ENCODE results near the gene SMAD6.
"Not testable (repeated sequence)": the region's sequence is repeated elsewhere in the genome, so short reads cannot be mapped to it uniquely, and the experiment has no call there.

The SMAD6 gene

GRCh38 chr15:66828817-66829541 lies 126.9 kb downstream of the SMAD6 start:
- not testable (repeated sequence) for DNase-seq

GRCh38 chr15:66829551-66830121 lies 127.6 kb downstream of the SMAD6 start:
- no peak for DNase-seq

- no peak for DNase-seq
These were observed 128.3 kb downstream of the SMAD6 start for GRCh38 chr15:66830358-66830757.

- DNase-seq = no peak
These were observed 128.8 kb downstream of the SMAD6 start for GRCh38 chr15:66830823-66831222.

- DNase-seq = no peak
These were observed 129.3 kb downstream of the SMAD6 start for GRCh38 chr15:66831289-66831688.

GRCh38 chr15:66831801-66832390 lies 129.9 kb downstream of the SMAD6 start:
- DNase-seq = no peak
